ENCODE measurements around the gene YJEFN3.

YJEFN3 gene

DNA sequence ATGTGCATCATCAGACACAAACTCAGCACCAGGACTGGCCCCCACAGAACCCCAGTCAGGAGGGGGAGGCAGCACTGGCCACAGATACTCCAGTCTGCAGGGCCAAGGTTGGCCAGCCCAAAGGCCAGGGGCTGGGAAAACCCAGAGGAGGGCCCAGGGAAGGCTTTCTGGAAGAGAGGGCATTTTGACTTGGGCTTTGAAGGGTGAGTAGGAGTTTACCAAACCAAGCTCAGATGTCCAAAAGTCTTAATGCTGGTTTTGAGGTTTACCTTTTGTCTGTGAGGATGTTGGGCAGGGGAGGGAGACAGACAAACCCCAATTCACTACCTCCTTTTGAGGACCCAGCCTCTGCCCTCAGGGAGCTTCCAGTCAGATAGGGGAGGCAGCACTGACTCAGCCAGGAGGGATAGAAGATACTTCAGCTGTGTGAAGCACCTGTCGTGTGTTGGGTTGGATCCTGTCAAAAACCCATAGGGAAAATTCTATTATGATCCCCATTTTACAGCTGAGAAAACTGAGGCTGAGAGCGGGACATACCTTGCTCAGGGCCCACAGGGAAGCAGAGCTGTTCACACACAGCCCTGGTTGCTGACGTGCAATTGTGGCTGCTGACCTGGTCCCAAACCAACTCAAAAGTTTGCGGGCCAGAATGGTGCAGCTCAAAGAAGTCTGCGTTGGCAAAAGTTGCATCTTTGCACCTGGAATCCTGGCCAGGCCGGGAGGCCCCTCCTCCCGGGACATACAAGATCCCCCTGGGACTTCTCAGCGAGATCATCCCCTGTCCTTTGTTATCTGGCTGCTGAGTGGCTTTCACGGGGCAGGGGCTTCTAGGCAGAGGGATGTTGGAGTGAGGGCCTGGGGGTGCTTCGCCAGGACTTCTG lies 22.5 kb downstream of the YJEFN3 start:
- no peak overlapping the region for H3K9ac ChIP-seq (ENCODE audit: low read length)
- H3K27me3 ChIP-seq (ENCODE audit: control insufficient read depth, insufficient read depth, low read length) = no peaks in the 10 kb centered on the region
- H3K27ac ChIP-seq (ENCODE audit: low read depth, low read length) = no peak overlapping the region
- no peak overlapping the region for H3K4me3 ChIP-seq (ENCODE audit: low read depth, low read length)
- no peaks in the 10 kb centered on the region for H3K4me1 ChIP-seq (ENCODE audit: control insufficient read depth, insufficient read depth, low read length)
- no peaks in the 10 kb centered on the region for H3K36me3 ChIP-seq (ENCODE audit: control insufficient read depth, insufficient read depth, low read length)
- H3K9me3 ChIP-seq (ENCODE audit: control insufficient read depth, insufficient read depth, low read depth, low read length) = no peaks in the 10 kb centered on the region

DNA sequence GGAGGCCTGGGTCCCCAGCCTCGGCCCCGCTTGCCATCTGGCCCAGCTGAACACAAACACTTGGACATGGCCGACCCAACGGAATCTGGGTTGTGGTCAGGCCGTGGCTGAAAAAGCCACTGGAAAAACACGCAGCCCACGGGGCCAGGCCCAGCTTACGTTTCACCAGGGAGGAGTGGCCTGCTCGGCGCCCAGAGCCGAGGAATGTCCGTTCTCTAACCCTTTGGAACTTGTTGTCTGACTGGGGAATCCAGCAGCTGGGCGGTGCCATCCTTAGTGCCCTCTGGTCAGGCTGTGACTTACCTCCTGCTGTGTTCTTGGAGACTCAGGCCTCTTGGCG lies 23.1 kb downstream of the YJEFN3 start:
- no peak overlapping the region for H3K27ac ChIP-seq (ENCODE audit: low read depth, low read length)

DNA sequence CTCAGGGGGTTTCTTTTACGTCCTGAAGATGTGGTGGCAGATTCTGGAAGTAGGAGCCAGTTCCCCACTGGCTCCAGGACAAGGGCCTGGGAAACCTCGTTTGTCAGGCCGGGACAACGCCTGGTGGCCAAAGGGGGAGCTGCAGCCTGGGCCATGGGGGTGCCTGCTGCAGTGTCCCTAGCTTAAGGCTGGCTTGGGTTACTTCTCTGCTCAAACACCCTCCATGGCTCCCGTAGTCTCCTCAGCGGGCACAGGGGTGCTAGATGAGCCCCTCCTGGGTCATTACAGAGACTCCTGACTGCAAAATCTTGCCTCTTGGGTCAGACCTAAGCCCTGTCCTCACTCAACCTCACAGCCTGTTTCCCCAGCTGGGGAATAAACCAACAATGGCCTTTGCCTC lies 24.1 kb downstream of the YJEFN3 start:
- Histone ChIP-seq H3K27ac (ENCODE audit: low read depth, low read length) (no peak overlapping the region), H3K36me3 (ENCODE audit: control insufficient read depth, insufficient read depth, low read length) (no peaks in the 10 kb centered on the region), H3K27me3 (ENCODE audit: control insufficient read depth, insufficient read depth, low read length) (no peaks in the 10 kb centered on the region), H3K4me1 (ENCODE audit: control insufficient read depth, insufficient read depth, low read length) (no peaks in the 10 kb centered on the region), H3K4me3 (ENCODE audit: low read depth, low read length) (no peak overlapping the region), H3K9ac (ENCODE audit: low read length) (no peak overlapping the region), H3K9me3 (ENCODE audit: control insufficient read depth, insufficient read depth, low read depth, low read length) (no peaks in the 10 kb centered on the region)

More for the DNA sequence above, 23.1 kb downstream of the YJEFN3 start:
- Histone ChIP-seq H3K4me3 (ENCODE audit: low read depth, low read length) (no peak overlapping the region), H3K4me1 (ENCODE audit: control insufficient read depth, insufficient read depth, low read length) (no peaks in the 10 kb centered on the region), H3K27me3 (ENCODE audit: control insufficient read depth, insufficient read depth, low read length) (no peaks in the 10 kb centered on the region), H3K9me3 (ENCODE audit: control insufficient read depth, insufficient read depth, low read depth, low read length) (no peaks in the 10 kb centered on the region), H3K9ac (ENCODE audit: low read length) (no peak overlapping the region), H3K36me3 (ENCODE audit: control insufficient read depth, insufficient read depth, low read length) (no peaks in the 10 kb centered on the region)

DNA sequence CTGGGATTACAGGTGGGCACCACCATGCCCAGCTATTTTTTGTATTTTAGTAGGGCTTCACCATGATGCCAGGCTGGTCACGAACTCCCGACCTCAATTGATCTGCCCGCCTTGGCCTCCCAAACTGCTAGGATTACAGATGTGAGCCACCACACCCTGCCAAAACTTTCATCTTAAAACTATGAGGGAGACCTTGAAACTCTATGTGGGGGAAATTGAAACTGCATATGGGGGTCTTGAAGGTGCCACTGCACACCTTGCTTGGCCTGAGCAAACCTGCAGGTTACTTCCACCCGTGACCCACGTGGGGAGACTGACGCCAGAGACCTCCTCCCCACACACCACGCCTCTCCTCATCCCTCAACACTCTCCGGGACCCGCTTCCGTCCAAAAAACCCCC lies 25.0 kb downstream of the YJEFN3 start:
- Histone ChIP-seq H3K36me3 (ENCODE audit: control insufficient read depth, insufficient read depth, low read length) (no peaks in the 10 kb centered on the region), H3K9ac (ENCODE audit: low read length) (no peak overlapping the region), H3K4me3 (ENCODE audit: low read depth, low read length) (no peak overlapping the region), H3K27ac (ENCODE audit: low read depth, low read length) (no peak overlapping the region), H3K9me3 (ENCODE audit: control insufficient read depth, insufficient read depth, low read depth, low read length) (no peaks in the 10 kb centered on the region), H3K4me1 (ENCODE audit: control insufficient read depth, insufficient read depth, low read length) (no peaks in the 10 kb centered on the region), H3K27me3 (ENCODE audit: control insufficient read depth, insufficient read depth, low read length) (no peaks in the 10 kb centered on the region)

DNA sequence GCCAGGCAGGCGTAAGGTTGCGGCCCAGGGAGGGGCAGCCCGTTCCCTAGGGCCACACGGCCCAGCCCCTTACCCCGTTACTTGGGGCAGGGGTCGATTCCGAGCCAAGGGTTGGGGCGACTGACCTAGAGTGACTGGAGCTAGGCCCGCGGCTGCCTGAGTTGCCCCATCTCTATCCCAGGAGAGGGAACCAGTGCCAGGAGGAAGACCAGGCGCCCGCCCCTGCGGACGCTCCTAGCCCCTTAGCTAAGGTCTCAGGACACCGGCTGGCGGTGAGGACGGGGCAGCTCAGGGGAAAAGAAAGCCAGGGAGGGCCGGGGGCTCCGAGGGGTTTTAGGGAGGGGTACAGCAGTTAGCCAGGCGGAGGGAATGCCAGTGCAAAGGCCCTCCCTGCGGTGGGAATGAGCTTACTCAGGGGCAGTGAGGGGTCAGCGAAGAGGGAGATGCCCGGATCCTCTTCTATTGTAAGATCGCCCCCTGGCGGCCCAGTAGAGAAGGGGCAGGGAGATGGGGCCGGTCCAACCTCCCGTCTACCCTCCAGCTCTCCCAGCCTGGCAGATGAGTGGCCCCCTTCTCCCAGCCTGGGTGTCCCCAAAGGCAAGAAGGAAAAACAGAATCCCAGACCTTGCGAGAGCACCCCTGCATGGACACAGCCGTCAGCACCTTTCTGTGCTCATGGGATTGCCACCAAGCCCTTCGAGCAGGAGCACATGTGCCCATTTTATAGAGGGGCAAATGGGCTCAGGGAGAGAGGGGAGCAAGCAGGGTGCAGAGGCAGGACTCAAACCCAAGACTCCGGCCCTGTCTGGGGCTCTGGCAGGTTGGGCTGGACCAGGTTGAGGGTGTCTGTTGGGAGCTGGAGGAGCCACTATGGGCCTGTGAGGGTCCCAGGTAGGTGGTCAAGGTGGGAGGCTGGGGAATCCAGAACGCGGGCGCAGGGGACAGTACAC lies 25.6 kb downstream of the YJEFN3 start:
- Histone ChIP-seq H3K36me3 (ENCODE audit: control insufficient read depth, insufficient read depth, low read length) (no peaks in the 10 kb centered on the region), H3K9ac (ENCODE audit: low read length) (no peak overlapping the region)

DNA sequence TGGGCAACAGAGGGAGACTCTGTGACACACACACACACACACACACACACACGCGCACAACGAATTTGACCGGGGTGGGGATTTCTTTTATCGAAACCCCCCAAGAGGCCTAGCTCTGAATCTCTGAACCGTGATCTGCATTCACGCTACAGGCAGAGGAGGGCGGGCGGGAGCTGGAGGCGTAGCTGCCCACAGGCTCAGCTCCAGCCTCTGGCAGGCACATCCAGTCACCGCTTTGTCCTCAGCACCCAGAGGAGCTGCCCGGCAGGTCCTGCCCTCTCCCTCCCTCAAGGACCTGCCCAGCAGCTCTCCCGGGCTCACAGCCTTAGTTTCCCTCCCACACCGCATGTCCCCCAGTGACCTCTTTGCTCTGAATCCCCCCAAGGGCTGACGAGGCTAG lies 29.3 kb downstream of the YJEFN3 start:
- Histone ChIP-seq H3K27ac (ENCODE audit: low read depth, low read length) (no peak overlapping the region), H3K4me1 (ENCODE audit: control insufficient read depth, insufficient read depth, low read length) (peaks cover 5% of the 10 kb centered on the region; the same call in 1 of the 2 replicates), H3K36me3 (ENCODE audit: control insufficient read depth, insufficient read depth, low read length) (no peaks in the 10 kb centered on the region), H3K9ac (ENCODE audit: low read length) (no peak overlapping the region), H3K9me3 (ENCODE audit: control insufficient read depth, insufficient read depth, low read depth, low read length) (no peaks in the 10 kb centered on the region), H3K27me3 (ENCODE audit: control insufficient read depth, insufficient read depth, low read length) (no peaks in the 10 kb centered on the region), H3K4me3 (ENCODE audit: low read depth, low read length) (no peak overlapping the region)

More for the DNA sequence above, 25.6 kb downstream of the YJEFN3 start:
- no peaks in the 10 kb centered on the region for H3K9me3 ChIP-seq (ENCODE audit: control insufficient read depth, insufficient read depth, low read depth, low read length)
- no peaks in the 10 kb centered on the region for H3K27me3 ChIP-seq (ENCODE audit: control insufficient read depth, insufficient read depth, low read length)
- no peak overlapping the region for H3K4me3 ChIP-seq (ENCODE audit: low read depth, low read length)
- no peaks in the 10 kb centered on the region for H3K4me1 ChIP-seq (ENCODE audit: control insufficient read depth, insufficient read depth, low read length)
- no peak overlapping the region for H3K27ac ChIP-seq (ENCODE audit: low read depth, low read length)

DNA sequence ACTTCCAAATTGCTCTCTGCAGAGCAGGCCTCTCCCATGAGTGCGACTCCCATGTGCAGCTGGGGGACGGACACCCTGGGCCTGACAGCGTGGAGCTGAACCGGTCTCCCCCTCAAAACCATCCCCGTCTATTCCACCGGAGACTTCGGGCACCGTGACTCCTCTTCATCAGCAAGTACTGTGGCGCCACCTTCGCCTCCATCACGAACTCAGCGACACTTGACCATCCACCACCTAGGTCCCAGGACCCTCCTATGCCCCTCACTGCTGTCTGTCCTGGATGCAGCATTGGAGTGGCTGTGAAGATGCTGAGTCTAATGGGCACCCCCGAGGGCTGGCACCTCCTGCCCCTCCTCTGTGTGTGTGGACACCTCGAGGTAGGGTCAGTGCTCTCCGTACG lies 29.9 kb downstream of the YJEFN3 start:
- no peaks in the 10 kb centered on the region for H3K27me3 ChIP-seq (ENCODE audit: control insufficient read depth, insufficient read depth, low read length)
- no peak overlapping the region for H3K27ac ChIP-seq (ENCODE audit: low read depth, low read length)
- H3K4me3 ChIP-seq (ENCODE audit: low read depth, low read length) = no peak overlapping the region
- H3K9me3 ChIP-seq (ENCODE audit: control insufficient read depth, insufficient read depth, low read depth, low read length) = no peaks in the 10 kb centered on the region
- H3K4me1 ChIP-seq (ENCODE audit: control insufficient read depth, insufficient read depth, low read length) = peaks cover 5% of the 10 kb centered on the region; the same call in 1 of the 2 replicates
- H3K9ac ChIP-seq (ENCODE audit: low read length) = no peak overlapping the region
- H3K36me3 ChIP-seq (ENCODE audit: control insufficient read depth, insufficient read depth, low read length) = no peaks in the 10 kb centered on the region

DNA sequence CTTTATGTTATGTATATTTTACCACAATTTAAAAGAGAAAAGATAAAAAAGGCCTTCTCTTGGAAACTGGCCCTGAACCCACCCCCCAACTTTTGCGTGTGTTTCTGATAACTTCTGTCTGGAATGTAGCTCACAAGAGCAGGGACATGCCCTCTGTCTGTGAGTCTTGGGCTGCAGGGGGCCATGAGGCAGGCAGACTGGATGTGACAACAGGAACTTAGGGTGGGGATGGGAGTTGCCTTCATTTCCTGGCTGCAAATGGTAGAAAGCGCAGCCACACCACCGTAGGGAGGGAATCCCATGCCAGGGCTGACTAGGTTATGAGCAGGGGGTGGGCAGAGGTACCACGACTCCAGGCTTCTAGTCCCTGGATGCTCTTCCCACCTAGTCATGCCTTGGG lies 31.2 kb downstream of the YJEFN3 start:
- Histone ChIP-seq H3K27ac (ENCODE audit: low read depth, low read length) (no peak overlapping the region), H3K9me3 (ENCODE audit: control insufficient read depth, insufficient read depth, low read depth, low read length) (no peaks in the 10 kb centered on the region), H3K9ac (ENCODE audit: low read length) (no peak overlapping the region), H3K4me3 (ENCODE audit: low read depth, low read length) (no peak overlapping the region), H3K4me1 (ENCODE audit: control insufficient read depth, insufficient read depth, low read length) (peaks cover 5% of the 10 kb centered on the region; the same call in 1 of the 2 replicates), H3K27me3 (ENCODE audit: control insufficient read depth, insufficient read depth, low read length) (no peaks in the 10 kb centered on the region), H3K36me3 (ENCODE audit: control insufficient read depth, insufficient read depth, low read length) (no peaks in the 10 kb centered on the region)

DNA sequence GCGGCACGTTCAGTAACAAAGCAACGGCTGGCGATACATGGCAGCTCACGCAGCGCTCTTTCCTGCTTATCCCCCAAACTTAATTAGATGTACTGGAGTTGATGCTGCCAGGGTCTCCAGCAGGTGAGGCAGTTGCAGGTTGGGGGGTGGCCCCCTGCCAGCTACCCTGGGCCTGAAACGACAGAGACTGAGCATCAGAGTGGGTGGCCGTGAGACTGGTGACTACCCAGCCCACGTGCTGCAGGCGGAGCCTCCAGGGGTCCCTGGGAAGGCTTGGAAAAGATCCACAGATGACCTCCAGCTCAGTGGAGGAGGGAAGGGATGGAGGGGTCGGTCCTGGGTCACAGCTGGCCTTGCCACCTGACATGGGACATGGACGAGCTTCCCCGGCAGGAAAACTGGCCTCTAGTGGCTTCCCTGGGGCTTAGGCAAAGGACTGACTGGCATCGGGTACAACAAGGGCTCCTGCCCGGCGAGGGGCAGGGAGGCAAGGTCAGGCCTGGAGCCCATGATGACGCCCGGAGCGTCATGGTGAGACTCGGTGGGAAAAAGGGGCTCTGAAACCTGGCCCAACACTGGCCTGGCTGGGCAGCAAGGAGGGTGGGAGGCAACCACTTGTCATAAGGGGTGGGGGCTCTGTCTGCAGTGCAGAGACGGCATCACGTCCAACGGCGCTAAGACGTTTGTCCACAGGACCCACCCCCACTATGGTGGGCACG lies 33.4 kb downstream of the YJEFN3 start:
- H3K36me3 ChIP-seq (ENCODE audit: control insufficient read depth, insufficient read depth, low read length) = no peaks in the 10 kb centered on the region
- H3K4me3 ChIP-seq (ENCODE audit: low read depth, low read length) = no peak overlapping the region
- H3K27ac ChIP-seq (ENCODE audit: low read depth, low read length) = no peak overlapping the region
- H3K4me1 ChIP-seq (ENCODE audit: control insufficient read depth, insufficient read depth, low read length) = peaks cover 5% of the 10 kb centered on the region; the same call in 1 of the 2 replicates
- H3K27me3 ChIP-seq (ENCODE audit: control insufficient read depth, insufficient read depth, low read length) = no peaks in the 10 kb centered on the region
- no peak overlapping the region for H3K9ac ChIP-seq (ENCODE audit: low read length)
- no peaks in the 10 kb centered on the region for H3K9me3 ChIP-seq (ENCODE audit: control insufficient read depth, insufficient read depth, low read depth, low read length)

DNA sequence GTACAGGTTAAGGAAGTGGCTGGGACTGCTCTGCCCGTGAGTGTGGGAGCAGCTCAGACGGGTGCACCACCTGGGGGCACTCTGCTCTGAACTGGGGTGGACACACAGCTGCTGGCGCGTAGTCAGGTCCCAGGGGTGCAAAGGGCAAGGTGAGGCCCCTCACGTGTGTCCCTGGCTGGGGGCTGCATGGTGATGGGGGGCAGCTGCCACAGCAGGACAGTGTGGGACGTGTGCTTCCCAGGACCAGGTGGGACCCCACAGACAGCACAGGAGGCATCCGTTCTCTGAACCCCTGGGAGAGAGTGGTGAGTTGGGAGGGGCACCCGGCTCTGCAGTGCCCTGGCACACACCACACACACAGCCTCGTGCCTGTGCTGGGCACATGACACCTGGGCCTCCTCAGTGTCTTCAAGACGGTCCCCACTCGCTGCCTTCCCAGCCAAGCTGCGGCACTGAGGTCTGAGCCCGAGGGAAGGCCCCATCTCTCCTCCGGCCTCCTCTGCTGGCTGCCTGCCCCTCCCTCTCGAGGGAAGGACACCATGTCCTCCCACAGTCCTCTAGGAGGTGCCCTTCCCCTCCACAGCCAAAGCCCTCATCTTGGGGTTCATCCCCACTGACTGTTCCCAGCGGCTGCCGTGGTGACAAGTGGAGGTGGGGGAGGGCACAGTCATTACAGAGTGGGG lies 34.1 kb downstream of the YJEFN3 start:
- Histone ChIP-seq H3K36me3 (ENCODE audit: control insufficient read depth, insufficient read depth, low read length) (no peaks in the 10 kb centered on the region), H3K27me3 (ENCODE audit: control insufficient read depth, insufficient read depth, low read length) (no peaks in the 10 kb centered on the region), H3K27ac (ENCODE audit: low read depth, low read length) (no peak overlapping the region), H3K4me1 (ENCODE audit: control insufficient read depth, insufficient read depth, low read length) (peaks cover 5% of the 10 kb centered on the region; the same call in 1 of the 2 replicates), H3K9me3 (ENCODE audit: control insufficient read depth, insufficient read depth, low read depth, low read length) (no peaks in the 10 kb centered on the region), H3K4me3 (ENCODE audit: low read depth, low read length) (no peak overlapping the region), H3K9ac (ENCODE audit: low read length) (no peak overlapping the region)
